Measurements from ENCODE around the gene U2AF1L4.
A peak's percentile ranks its signal among the peaks of the same experiment; 100 is the strongest.
"Not testable (repeated sequence)": the region's sequence is repeated elsewhere in the genome, so short reads cannot be mapped to it uniquely, and the experiment has no call there.

The U2AF1L4 gene

DNA sequence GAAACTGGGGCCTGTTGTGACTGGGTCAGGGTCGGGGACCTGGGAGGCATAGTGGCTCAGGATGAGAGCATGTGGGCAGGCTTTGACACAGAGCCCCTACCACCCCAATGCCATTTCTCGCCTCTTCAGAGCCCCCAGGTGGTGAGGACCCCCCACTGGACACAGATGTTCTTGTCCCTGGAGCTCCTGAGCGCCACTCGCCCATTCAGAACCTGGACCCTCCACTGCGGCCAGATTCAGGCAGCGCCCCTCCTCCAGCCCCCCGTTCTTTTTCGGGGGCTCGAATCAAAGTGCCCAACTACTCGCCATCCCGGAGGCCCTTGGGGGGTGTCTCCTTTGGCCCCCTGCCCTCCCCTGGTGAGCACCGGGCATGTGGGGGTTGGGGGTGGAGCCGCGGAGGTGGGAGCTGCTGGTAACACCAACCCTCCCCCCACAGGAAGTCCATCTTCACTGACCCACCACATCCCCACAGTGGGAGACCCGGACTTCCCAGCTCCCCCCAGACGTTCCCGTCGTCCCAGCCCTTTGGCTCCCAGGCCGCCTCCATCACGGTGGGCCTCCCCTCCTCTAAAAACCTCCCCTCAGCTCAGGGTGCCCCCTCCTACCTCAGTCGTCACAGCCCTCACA lies 13.3 kb downstream of the U2AF1L4 start:
- no peak for DNase-seq
- in situ Hi-C loops (cut with MboI; ENCODE audit: low pct_unique_long_range_greater_than_20kb, low sequenced_read_pairs): no loop called here

- in situ Hi-C loops (cut with MboI; ENCODE audit: low pct_unique_long_range_greater_than_20kb, low sequenced_read_pairs): no loop called here
- no peak for DNase-seq
Observed at GRCh38 chr19:35731353-35731752, 13.9 kb downstream of the U2AF1L4 start.

DNA sequence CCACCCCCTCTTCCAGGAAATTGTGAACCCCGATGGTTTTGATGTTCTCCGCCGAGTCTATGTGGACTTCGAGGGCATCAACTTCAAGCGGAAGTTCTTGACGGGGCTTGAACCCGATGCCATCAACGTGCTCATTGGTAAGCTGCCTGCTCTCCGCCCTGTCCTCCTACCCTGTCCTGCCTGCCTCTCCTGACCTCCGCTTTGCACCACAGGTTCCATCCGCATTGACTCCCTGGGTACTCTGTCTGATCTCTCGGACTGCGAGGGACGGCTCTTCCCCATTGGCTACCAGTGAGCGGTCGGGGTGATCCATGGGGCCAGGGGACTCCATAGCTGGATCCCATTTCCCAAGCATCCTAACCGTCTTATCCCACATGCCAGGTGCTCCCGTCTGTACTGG lies 14.9 kb downstream of the U2AF1L4 start:
- in situ Hi-C loops (cut with MboI; ENCODE audit: low pct_unique_long_range_greater_than_20kb, low sequenced_read_pairs): no loop called here
- no peak for DNase-seq

- in situ Hi-C loops (cut with MboI; ENCODE audit: low pct_unique_long_range_greater_than_20kb, low sequenced_read_pairs): no loop called here
- DNase-seq: no peak
Observed at GRCh38 chr19:35729763-35730162, 15.5 kb downstream of the U2AF1L4 start.

DNA sequence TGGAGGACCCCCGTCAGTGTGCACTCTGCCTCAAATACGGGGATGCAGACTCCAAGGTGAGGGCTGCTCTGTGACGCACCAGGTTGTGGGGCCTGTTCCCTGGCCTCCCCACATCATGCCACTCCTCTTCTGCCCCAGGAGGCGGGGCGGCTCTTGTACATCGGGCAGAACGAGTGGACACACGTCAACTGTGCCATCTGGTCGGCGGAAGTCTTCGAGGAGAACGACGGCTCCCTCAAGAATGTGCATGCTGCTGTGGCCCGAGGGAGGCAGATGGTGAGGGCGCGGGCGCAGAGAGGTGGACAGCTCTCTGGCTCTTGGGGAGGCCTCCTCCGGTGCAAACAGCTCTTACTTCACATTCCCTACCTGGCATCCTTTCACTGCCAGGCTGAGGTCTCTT lies 16.2 kb downstream of the U2AF1L4 start:
- DNase-seq: no peak
- in situ Hi-C loops (cut with MboI; ENCODE audit: low pct_unique_long_range_greater_than_20kb, low sequenced_read_pairs): no loop called here

GRCh38 chr19:35727956-35728706 lies 17.1 kb downstream of the U2AF1L4 start:
- in situ Hi-C loops (cut with MboI; ENCODE audit: low pct_unique_long_range_greater_than_20kb, low sequenced_read_pairs): no loop called here
- DNase-seq: no peak

DNA sequence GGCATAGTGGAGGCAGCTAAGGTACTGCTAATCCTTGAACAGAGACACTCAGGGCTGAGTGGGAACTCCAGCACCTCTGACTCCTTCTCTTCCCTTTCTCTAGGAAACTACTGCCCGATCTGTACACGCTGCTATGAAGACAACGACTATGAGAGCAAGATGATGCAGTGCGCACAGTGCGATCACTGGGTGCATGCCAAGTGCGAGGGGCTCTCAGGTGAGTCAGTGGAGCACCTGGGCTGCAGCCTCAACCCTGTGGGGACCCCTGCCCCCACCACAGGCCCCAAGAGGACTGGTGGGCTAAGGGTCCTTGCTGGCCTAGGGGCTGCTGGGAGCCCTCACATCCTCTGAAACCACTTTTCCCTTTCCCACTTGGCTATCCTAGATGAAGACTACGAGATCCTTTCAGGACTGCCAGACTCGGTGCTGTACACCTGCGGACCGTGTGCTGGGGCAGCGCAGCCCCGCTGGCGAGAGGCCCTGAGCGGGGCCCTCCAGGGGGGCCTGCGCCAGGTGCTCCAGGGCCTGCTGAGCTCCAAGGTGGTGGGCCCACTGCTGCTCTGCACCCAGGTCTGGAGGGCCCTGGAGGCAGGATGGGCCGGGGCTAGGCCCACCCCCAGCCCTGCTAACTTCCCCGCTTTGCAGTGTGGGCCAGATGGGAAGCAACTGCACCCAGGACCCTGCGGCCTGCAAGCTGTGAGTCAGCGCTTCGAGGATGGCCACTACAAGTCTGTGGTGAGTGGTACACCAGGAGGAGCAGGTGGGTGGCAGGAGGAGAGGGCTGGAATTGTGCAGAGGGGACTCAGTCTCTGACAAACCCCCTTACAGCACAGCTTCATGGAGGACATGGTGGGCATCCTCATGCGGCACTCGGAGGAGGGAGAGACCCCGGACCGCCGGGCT lies 17.9 kb downstream of the U2AF1L4 start:
- no peak for DNase-seq
- in situ Hi-C loops (cut with MboI; ENCODE audit: low pct_unique_long_range_greater_than_20kb, low sequenced_read_pairs): no loop called here

- in situ Hi-C loops (cut with MboI; ENCODE audit: low pct_unique_long_range_greater_than_20kb, low sequenced_read_pairs): no loop called here
- DNase-seq: no peak
Observed at GRCh38 chr19:35725216-35725861, 19.9 kb downstream of the U2AF1L4 start.

DNA sequence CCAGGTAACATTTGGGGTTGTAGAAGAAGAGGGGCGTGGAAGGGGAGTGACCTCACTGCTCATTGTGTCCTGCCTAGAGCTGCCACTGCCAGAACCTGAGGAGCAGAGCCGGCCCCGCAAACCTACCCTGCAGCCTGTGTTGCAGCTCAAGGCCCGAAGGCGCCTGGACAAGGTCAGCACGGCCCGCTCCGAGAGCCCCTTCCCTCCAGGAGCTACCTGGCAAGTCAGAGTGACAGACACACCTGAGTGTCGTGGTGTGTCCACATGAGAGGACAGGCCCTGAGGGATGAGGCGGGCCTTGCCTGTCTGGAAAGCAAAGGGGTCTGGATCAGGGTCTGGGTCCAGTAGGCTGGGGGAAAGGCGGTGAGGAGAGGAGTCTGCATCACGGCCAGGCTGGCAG lies 20.7 kb downstream of the U2AF1L4 start:
- no peak for DNase-seq
- in situ Hi-C loops (cut with MboI; ENCODE audit: low pct_unique_long_range_greater_than_20kb, low sequenced_read_pairs): no loop called here

- in situ Hi-C loops (cut with MboI; ENCODE audit: low pct_unique_long_range_greater_than_20kb, low sequenced_read_pairs): not testable (repeated sequence)
Observed at GRCh38 chr19:35724132-35724531, 21.1 kb downstream of the U2AF1L4 start.

GRCh38 chr19:35723671-35724070 lies 21.5 kb downstream of the U2AF1L4 start:
- in situ Hi-C loops (cut with MboI; ENCODE audit: low pct_unique_long_range_greater_than_20kb, low sequenced_read_pairs): no loop called here

More at GRCh38 chr19:35724132-35724531, 21.1 kb downstream of the U2AF1L4 start:
- DNase-seq: not testable (repeated sequence)

GRCh38 chr19:35722897-35723296 lies 22.3 kb downstream of the U2AF1L4 start:
- in situ Hi-C loops (cut with MboI; ENCODE audit: low pct_unique_long_range_greater_than_20kb, low sequenced_read_pairs): no loop called here
- DNase-seq: no peak

More at GRCh38 chr19:35723671-35724070, 21.5 kb downstream of the U2AF1L4 start:
- DNase-seq: no peak

GRCh38 chr19:35722461-35722860 lies 22.8 kb downstream of the U2AF1L4 start:
- DNase-seq: no peak
- in situ Hi-C loops (cut with MboI; ENCODE audit: low pct_unique_long_range_greater_than_20kb, low sequenced_read_pairs): no loop called here

- in situ Hi-C loops (cut with MboI; ENCODE audit: low pct_unique_long_range_greater_than_20kb, low sequenced_read_pairs): no loop called here
- no peak for DNase-seq
Observed at GRCh38 chr19:35721374-35721773, 23.8 kb downstream of the U2AF1L4 start.

DNA sequence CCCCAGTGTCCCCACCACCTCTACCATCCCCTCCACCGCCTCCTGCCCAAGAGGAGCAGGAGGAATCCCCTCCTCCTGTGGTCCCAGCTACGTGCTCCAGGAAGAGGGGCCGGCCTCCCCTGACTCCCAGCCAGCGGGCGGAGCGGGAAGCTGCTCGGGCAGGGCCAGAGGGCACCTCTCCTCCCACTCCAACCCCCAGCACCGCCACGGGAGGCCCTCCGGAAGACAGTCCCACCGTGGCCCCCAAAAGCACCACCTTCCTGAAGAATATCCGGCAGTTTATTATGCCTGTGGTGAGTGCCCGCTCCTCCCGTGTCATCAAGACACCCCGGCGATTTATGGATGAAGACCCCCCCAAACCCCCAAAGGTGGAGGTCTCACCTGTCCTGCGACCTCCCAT lies 24.6 kb downstream of the U2AF1L4 start:
- in situ Hi-C loops (cut with MboI; ENCODE audit: low pct_unique_long_range_greater_than_20kb, low sequenced_read_pairs): no loop called here
- DNase-seq: no peak

DNA sequence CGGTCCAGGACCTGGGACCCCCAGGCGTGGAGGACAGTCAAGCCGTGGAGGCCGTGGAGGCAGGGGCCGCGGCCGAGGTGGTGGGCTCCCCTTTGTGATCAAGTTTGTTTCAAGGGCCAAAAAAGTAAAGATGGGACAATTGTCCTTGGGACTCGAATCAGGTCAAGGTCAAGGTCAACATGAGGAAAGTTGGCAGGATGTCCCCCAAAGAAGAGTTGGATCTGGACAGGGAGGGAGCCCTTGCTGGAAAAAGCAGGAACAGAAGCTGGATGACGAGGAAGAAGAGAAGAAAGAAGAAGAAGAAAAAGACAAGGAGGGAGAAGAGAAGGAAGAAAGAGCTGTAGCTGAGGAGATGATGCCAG lies 25.1 kb downstream of the U2AF1L4 start:
- in situ Hi-C loops (cut with MboI; ENCODE audit: low pct_unique_long_range_greater_than_20kb, low sequenced_read_pairs): no loop called here
- no peak for DNase-seq

GRCh38 chr19:35719402-35720162 lies 25.6 kb downstream of the U2AF1L4 start:
- in situ Hi-C loops (cut with MboI; ENCODE audit: low pct_unique_long_range_greater_than_20kb, low sequenced_read_pairs): no loop called here
- no peak for DNase-seq

DNA sequence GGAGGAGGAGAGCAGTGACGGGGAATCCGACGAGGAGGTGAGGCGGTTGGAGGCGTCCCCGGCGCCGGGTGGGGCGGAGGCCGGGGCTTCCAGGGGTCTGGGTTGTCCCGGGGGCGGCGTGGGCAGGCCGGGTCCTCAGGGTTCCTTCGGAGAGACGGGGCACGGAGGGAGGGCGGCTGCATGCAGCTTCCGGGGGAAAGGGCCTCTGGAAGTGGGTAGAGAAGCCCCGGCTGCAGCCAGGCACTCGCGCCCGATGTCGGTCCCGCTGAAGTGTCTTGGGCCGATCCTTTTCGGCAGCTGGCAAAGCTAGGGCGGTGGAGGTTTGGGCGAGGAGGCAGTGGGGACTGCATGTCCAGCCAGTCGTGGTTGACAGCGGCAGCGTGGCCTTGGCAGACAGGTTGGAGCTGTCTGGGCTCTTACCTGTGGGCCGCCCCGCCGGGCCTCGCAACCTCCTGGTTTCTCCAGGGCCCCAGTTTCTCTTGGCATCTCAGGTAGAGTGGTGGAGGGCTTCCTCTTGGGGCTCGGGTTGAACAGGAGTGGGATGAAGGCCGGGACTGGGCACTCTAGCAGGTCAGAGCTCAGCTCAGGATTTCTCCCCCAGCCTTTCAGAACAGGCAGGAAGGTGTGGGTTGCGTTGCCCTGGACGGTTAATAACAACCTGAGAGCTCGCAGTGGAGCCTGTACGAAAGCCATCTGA lies 26.7 kb downstream of the U2AF1L4 start:
- in situ Hi-C loops (cut with MboI; ENCODE audit: low pct_unique_long_range_greater_than_20kb, low sequenced_read_pairs): no loop called here
- DNase-seq: peak; percentile 22
